IPS-18a (cell line): ENCODE data around the gene CRACDL.

ENCODE experiments used
- H3K27ac ChIP-seq: one replicate; pipeline ENCODE4 v1.5.1; 2013; ENCODE audit warnings: low read length
- H3K27me3 ChIP-seq: one replicate; pipeline ENCODE4 v1.6.1; 2013; ENCODE audit warnings: mild to moderate bottlenecking, low read length; ENCODE audit not compliant: control insufficient read depth, insufficient read depth
- H3K36me3 ChIP-seq: one replicate; pipeline ENCODE4 v1.6.1; 2013; ENCODE audit warnings: low read depth, low read length; ENCODE audit not compliant: control insufficient read depth
- H3K4me1 ChIP-seq: one replicate; pipeline ENCODE4 v1.6.1; 2013; ENCODE audit warnings: low read depth, low read length; ENCODE audit not compliant: control insufficient read depth
- H3K4me3 ChIP-seq: one replicate; pipeline ENCODE4 v1.5.1; 2013; ENCODE audit warnings: low read length
- H3K9ac ChIP-seq: one replicate; pipeline ENCODE4 v1.6.1; 2013; ENCODE audit warnings: mild to moderate bottlenecking, low read length, moderate library complexity
- H3K9me3 ChIP-seq: one replicate; pipeline ENCODE4 v1.6.1; 2013; ENCODE audit warnings: low read depth, low read length; ENCODE audit not compliant: control insufficient read depth

CRACDL gene

DNA sequence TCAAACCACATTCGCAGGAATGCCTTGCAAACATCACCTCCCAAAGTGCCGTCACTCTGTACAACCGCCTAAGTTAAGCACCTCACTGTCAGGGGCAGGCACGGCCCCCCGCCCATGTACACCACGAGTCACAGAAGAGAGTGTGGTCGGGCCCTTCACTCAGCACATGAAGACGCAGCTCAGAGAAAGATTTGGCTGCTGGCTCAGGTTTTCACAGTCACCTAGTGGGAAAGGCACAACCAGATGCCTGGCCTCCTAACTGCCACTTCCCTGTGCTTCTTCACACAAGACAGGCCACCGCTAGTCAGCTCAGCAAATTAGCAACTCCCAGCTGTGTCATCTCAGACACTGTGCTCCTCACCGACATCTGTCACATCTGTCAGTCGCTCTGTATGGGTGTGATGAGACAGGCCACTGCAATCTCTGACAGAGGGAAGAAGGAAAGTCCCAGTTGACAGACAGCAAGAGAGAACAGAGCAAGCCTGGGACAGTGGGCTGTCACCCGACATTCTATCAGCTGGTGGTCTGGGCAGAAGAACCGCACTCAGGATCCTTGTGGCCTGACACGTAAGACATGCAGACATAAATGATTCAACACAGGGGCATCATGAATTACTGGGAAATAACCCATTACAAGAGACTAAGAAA, 60.8 kb downstream of the CRACDL start:
- Histone ChIP-seq H3K27me3 (no peaks in the 10 kb centered on the region), H3K4me3 (no peak overlapping the region), H3K27ac (no peak overlapping the region), H3K9ac (no peak overlapping the region), H3K9me3 (no peaks in the 10 kb centered on the region), H3K4me1 (no peaks in the 10 kb centered on the region), H3K36me3 (no peaks in the 10 kb centered on the region)

DNA sequence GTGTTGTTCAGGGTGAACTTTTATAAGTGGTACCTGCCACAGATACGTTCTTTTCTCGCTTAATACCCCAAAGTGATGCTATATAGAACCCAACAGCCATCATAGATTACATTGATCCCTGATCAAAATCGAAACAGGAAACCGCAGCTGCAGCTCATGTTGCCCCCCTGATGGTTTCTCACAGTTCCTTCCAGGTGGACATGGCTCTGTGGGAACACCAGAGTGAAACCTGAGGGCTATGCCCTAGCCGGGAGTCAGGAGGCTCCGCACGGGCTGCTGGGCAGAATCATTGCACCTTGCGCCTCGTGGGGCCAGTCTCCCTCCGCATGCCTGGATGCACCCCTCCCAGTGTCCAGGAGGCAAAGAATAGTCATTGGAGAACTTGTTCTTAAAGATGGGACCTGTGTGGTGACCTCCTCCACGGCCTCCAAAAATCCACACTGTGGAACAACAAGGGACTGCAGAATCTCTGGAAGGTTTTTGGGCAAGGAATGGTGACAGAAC, 61.8 kb downstream of the CRACDL start:
- no peak overlapping the region for H3K4me3 ChIP-seq
- no peaks in the 10 kb centered on the region for H3K4me1 ChIP-seq
- H3K9me3 ChIP-seq, result no peaks in the 10 kb centered on the region
- H3K27ac ChIP-seq, result no peak overlapping the region
- no peak overlapping the region for H3K9ac ChIP-seq
- H3K36me3 ChIP-seq, result no peaks in the 10 kb centered on the region
- no peaks in the 10 kb centered on the region for H3K27me3 ChIP-seq

GRCh38 chr2:98872526-98872925, 63.5 kb downstream of the CRACDL start:
- Histone ChIP-seq H3K36me3 (no peaks in the 10 kb centered on the region), H3K27ac (no peak overlapping the region), H3K4me1 (no peaks in the 10 kb centered on the region), H3K9ac (no peak overlapping the region), H3K9me3 (no peaks in the 10 kb centered on the region), H3K27me3 (no peaks in the 10 kb centered on the region), H3K4me3 (no peak overlapping the region)

GRCh38 chr2:98871506-98871905, 64.5 kb downstream of the CRACDL start:
- no peaks in the 10 kb centered on the region for H3K36me3 ChIP-seq
- H3K9ac ChIP-seq, result no peak overlapping the region
- no peaks in the 10 kb centered on the region for H3K27me3 ChIP-seq
- no peak overlapping the region for H3K27ac ChIP-seq
- H3K9me3 ChIP-seq, result no peaks in the 10 kb centered on the region
- H3K4me1 ChIP-seq, result no peaks in the 10 kb centered on the region
- H3K4me3 ChIP-seq, result no peak overlapping the region

- Histone ChIP-seq H3K4me1 (no peaks in the 10 kb centered on the region), H3K27ac (no peak overlapping the region), H3K36me3 (no peaks in the 10 kb centered on the region), H3K27me3 (no peaks in the 10 kb centered on the region), H3K9ac (no peak overlapping the region), H3K9me3 (no peaks in the 10 kb centered on the region), H3K4me3 (no peak overlapping the region)
These were observed 65.4 kb downstream of the CRACDL start for GRCh38 chr2:98870516-98871158.

DNA sequence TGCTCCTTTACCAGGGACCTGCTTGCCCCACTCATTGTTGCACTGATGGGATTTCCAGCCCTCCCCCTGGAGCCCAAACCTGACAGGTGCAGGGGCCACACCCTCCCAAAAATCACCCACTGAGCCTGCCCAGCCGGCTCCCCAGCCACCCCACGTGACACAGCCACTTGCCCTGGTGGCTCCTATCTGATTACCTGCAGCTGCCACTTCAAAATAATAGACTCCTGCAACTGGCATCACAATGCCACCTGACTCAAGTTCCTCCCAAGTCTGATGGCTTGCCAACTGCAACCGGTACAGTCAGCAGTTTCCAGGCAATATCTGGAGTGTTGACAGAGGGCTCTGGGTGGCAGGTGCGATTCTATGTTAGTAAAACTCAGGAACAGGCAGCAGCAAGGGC, 66.2 kb downstream of the CRACDL start:
- Histone ChIP-seq H3K4me1 (no peaks in the 10 kb centered on the region), H3K9me3 (no peaks in the 10 kb centered on the region), H3K36me3 (no peaks in the 10 kb centered on the region), H3K27me3 (no peaks in the 10 kb centered on the region), H3K9ac (no peak overlapping the region), H3K4me3 (no peak overlapping the region), H3K27ac (no peak overlapping the region)

- Histone ChIP-seq H3K9me3 (no peaks in the 10 kb centered on the region), H3K36me3 (no peaks in the 10 kb centered on the region), H3K9ac (no peak overlapping the region), H3K27ac (no peak overlapping the region), H3K4me3 (no peak overlapping the region), H3K4me1 (no peaks in the 10 kb centered on the region), H3K27me3 (no peaks in the 10 kb centered on the region)
These were observed 66.8 kb downstream of the CRACDL start for GRCh38 chr2:98869272-98869641.

DNA sequence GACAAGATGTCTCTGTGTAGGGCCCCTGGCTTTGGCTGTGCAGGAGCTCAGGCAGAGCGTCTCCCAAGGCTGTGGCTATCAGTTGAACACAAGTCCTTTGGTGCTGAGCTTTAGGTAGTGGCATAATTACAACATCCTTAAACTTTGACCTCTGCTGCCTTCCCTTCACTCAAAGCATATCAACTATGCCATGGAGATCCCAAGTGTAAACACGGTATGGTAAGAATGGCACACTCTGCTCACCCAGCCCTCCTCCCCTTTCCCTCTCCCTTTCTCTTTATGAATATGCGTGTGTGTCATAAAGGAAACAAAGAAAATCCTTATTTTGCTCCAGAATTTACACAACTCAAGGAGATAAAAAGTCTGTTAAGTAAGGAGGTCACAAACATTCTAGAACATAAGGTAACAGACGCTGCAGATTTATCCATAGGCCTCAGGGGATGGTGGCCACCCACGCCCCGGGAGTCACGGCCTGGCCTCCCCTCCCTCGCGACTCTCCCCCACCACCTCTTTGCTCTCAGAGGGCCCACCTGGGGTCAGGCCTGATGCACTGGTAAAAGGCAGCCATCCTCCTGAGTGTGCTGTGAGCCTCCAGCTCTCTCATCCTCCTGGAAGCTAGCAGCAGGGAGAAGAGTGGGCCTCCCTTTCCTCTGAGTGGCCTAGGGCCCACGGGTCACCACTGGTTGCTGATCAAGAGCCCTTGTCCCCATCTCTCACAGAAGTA, 67.3 kb downstream of the CRACDL start:
- no peak overlapping the region for H3K9ac ChIP-seq
- H3K27me3 ChIP-seq, result no peaks in the 10 kb centered on the region
- H3K27ac ChIP-seq, result no peak overlapping the region
- no peak overlapping the region for H3K4me3 ChIP-seq
- H3K4me1 ChIP-seq, result no peaks in the 10 kb centered on the region
- no peaks in the 10 kb centered on the region for H3K9me3 ChIP-seq
- no peaks in the 10 kb centered on the region for H3K36me3 ChIP-seq

- Histone ChIP-seq H3K4me1 (no peaks in the 10 kb centered on the region), H3K36me3 (no peaks in the 10 kb centered on the region), H3K27ac (no peak overlapping the region), H3K27me3 (no peaks in the 10 kb centered on the region), H3K9ac (no peak overlapping the region), H3K4me3 (no peak overlapping the region), H3K9me3 (no peaks in the 10 kb centered on the region)
These were observed 68.3 kb downstream of the CRACDL start for GRCh38 chr2:98867539-98868309.

DNA sequence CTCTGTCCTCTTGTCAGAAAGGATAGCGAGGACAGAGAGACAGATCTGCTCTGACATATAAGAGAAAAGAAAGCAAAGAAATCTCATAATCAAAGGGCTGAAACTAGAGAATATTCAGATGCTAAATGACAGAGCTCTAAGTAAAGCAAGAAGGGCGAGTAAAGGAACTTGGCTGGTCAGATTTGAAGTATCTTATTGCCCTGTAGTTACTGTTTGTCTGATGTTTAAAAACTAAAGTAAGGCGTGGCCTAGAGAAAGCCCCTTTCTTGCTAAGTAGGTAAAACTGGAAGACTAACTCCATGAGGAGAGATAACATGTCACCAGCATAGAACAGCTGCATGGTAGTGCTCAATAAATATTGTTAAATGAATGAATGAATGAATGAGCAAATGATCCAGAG, 70.0 kb downstream of the CRACDL start:
- no peak overlapping the region for H3K27ac ChIP-seq
- H3K9me3 ChIP-seq, result no peaks in the 10 kb centered on the region
- H3K27me3 ChIP-seq, result no peaks in the 10 kb centered on the region
- no peaks in the 10 kb centered on the region for H3K36me3 ChIP-seq
- no peak overlapping the region for H3K4me3 ChIP-seq
- no peaks in the 10 kb centered on the region for H3K4me1 ChIP-seq
- H3K9ac ChIP-seq, result no peak overlapping the region

- H3K27ac ChIP-seq, result no peak overlapping the region
- no peaks in the 10 kb centered on the region for H3K4me1 ChIP-seq
- no peaks in the 10 kb centered on the region for H3K27me3 ChIP-seq
- no peaks in the 10 kb centered on the region for H3K9me3 ChIP-seq
- H3K36me3 ChIP-seq, result no peaks in the 10 kb centered on the region
- H3K9ac ChIP-seq, result no peak overlapping the region
- H3K4me3 ChIP-seq, result no peak overlapping the region
These were observed 74.4 kb downstream of the CRACDL start for GRCh38 chr2:98861601-98862000.
